Measurements from ENCODE around the gene ALX3. TPM values are rescaled to one million over a fixed set of nuclear protein-coding genes. Genes with fewer than 3 reads are reported as not detected.

The ALX3 gene
- total RNA-seq, 3 donors from 2014 or later = 0.44 to 0.80 (median 0.66) TPM

- intact Hi-C loops (cut with DNase I; ENCODE audit: low total_unique reads) = loop anchor here (10.0 kb wide), 1 partner anchor 51 kb away; no protein-coding TSS in a partner anchor
- Histone ChIP-seq H3K27ac (no peak overlapping the region), H3K4me3 (no peak overlapping the region), H3K36me3 (no peaks in the 10 kb centered on the region), H3K9me3 (no peaks in the 10 kb centered on the region), H3K27me3 (no peaks in the 10 kb centered on the region), H3K4me1 (no peaks in the 10 kb centered on the region)
- peak; percentile 46 to 62 for DNase-seq (ENCODE audit: low spot score in 2 of 2)
- TF ChIP-seq POLR2A (IDR thresholded peaks at IDR 0.05) (no peak), POLR2AphosphoS5 (IDR thresholded peaks at IDR 0.05) (no peak), CTCF (IDR thresholded peaks at IDR 0.05) (peak; percentile 51 to 86 (median 84))
Measured at GRCh38 chr1:110106013-110106941, 35.8 kb upstream of the ALX3 start.

- H3K27me3 ChIP-seq = no peaks in the 10 kb centered on the region
- intact Hi-C loops (cut with DNase I; ENCODE audit: low total_unique reads) = loop anchor here (5.0 to 10.0 kb wide), 2 partner anchors 47 to 1155 kb away; no protein-coding TSS in a partner anchor
- H3K27ac ChIP-seq = no peak overlapping the region
- no peak for TF ChIP-seq CTCF (IDR thresholded peaks at IDR 0.05)
- no peak for TF ChIP-seq POLR2AphosphoS5 (IDR thresholded peaks at IDR 0.05)
- no peak for TF ChIP-seq POLR2A (IDR thresholded peaks at IDR 0.05)
- DNase-seq (ENCODE audit: low spot score in 2 of 2) = no peak
- H3K4me3 ChIP-seq = no peak overlapping the region
- no peaks in the 10 kb centered on the region for H3K9me3 ChIP-seq
- no peaks in the 10 kb centered on the region for H3K4me1 ChIP-seq
- H3K36me3 ChIP-seq = no peaks in the 10 kb centered on the region
Measured at GRCh38 chr1:110102081-110102480, 31.6 kb upstream of the ALX3 start.

GRCh38 chr1:110100335-110100734, 29.9 kb upstream of the ALX3 start:
- Histone ChIP-seq H3K27ac (no peak overlapping the region), H3K9me3 (no peaks in the 10 kb centered on the region), H3K4me3 (no peak overlapping the region), H3K36me3 (no peaks in the 10 kb centered on the region), H3K4me1 (no peaks in the 10 kb centered on the region), H3K27me3 (no peaks in the 10 kb centered on the region)
- no peak for TF ChIP-seq POLR2AphosphoS5 (IDR thresholded peaks at IDR 0.05)
- TF ChIP-seq POLR2A (IDR thresholded peaks at IDR 0.05) = no peak
- no peak for TF ChIP-seq CTCF (IDR thresholded peaks at IDR 0.05)
- no peak for DNase-seq (ENCODE audit: low spot score in 2 of 2)
- intact Hi-C loops (cut with DNase I; ENCODE audit: low total_unique reads) = loop anchor here (5.0 to 10.0 kb wide), 2 partner anchors 46 to 1153 kb away; no protein-coding TSS in a partner anchor

GRCh38 chr1:110098222-110099026, 28.0 kb upstream of the ALX3 start:
- no peak for DNase-seq (ENCODE audit: low spot score in 2 of 2)
- Histone ChIP-seq H3K4me1 (no peaks in the 10 kb centered on the region), H3K27ac (no peak overlapping the region), H3K4me3 (no peak overlapping the region), H3K9me3 (no peaks in the 10 kb centered on the region), H3K36me3 (no peaks in the 10 kb centered on the region), H3K27me3 (no peaks in the 10 kb centered on the region)
- TF ChIP-seq CTCF (IDR thresholded peaks at IDR 0.05) = no peak
- TF ChIP-seq POLR2A (IDR thresholded peaks at IDR 0.05) = no peak
- intact Hi-C loops (cut with DNase I; ENCODE audit: low total_unique reads) = no loop called here
